ENCODE data around the gene TPSAB1. TPM values are rescaled to one million over a fixed set of nuclear protein-coding genes. Genes with fewer than 3 reads are reported as not detected.
A peak's percentile ranks its signal among the peaks of the same experiment; 100 is the strongest.

The TPSAB1 gene
- total RNA-seq, 2 donors from 2014 or later = 12.2 to 48.3 TPM

DNA sequence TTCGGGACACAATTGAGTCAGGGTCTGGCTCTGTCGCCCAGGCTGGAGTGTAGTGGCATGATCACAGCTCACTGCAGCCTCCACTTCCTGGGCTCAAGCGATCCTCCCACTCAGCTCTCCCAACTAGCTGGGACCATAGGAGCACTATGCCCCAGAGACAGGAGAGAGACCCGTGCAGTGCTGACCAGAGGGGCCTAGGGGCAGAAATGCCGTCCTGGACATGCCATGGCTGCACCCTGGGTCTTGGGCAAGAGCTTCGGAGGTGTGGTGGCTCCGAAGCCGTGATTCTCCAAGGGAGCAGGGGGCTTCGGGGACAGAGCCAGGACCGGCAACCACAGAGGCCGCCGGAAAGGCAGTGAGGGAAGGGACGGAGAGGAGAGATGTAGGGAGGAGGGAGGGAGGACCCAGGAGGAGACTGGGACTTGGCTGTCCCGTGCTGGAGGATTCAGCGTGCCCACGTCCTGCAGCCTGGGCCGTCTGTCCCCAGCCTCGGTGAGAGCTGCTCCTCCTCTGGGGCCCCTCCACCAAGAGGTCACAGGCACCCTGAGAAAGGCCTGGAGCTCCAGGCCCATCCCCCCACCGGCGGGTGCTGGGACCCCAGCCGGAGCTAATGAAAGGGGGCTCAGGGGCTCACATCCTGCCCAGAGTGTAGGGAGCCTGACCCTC lies 37.2 kb downstream of the TPSAB1 start:
- DNase-seq (ENCODE audit: low spot score) = no peak
- intact Hi-C loops (cut with DNase I) = no loop called here

DNA sequence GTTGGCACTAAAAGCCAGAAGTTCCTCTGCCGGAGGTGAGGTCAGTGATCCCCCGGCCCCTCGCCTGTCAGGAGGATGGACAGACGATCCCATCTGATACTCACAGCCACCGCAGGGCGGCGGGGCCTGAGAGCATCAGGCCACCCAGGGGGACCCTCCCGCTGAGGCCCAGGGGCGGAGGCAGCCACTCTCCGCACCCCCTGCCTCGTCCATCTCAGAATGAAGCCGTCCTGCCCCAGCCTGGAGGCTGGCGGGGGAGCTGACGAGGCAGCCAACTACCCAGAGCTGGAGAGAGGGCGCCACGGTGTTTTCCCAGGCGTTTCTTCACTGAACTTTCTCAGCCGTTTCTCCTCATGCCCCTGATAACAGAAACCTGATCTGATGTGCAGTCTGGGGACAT lies 38.0 kb downstream of the TPSAB1 start:
- intact Hi-C loops (cut with DNase I) = no loop called here
- DNase-seq (ENCODE audit: low spot score) = no peak

DNA sequence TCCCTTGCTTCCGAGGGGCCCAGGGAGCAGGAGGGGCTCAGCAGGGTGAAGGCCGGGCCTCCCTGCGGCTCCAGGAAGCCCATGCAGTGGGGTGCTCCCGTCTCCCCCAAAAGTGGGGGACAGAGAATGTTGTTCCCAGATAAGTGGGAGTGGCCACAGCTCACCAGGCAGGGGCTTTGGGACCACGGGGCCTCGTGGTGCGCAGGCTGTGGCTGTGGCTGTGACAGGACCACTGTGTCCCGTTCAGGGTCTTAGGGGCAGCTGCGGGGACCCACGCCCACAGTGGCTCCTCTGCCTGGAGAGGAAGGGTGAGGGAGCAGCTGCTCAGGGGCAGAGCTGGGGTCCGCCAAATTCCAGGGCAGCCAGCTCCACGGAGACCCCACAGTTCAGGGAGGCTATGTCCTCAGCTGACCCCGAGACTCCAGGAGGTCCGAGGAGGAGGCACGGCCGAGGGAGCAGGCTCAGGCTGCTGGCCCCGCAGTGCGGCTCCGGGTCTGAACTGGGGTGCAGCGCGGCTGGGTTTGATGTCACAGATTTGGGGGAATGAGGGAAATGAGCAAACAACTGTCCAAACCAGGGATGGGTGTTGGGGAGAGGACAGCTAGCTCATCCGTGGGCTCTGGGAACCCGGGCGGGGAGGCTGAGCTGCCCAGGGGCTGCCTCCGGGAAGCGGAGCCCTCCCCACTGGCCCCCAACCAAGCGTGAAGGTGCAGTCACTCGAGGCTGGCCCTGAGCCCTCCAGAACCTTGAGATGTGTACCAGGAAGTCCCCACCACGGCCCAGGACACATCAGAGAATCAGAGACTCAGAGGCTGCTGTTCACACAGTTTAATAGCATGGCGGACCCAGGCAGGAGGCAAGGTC lies 38.8 kb downstream of the TPSAB1 start:
- intact Hi-C loops (cut with DNase I) = no loop called here
- no peak for DNase-seq (ENCODE audit: low spot score)

DNA sequence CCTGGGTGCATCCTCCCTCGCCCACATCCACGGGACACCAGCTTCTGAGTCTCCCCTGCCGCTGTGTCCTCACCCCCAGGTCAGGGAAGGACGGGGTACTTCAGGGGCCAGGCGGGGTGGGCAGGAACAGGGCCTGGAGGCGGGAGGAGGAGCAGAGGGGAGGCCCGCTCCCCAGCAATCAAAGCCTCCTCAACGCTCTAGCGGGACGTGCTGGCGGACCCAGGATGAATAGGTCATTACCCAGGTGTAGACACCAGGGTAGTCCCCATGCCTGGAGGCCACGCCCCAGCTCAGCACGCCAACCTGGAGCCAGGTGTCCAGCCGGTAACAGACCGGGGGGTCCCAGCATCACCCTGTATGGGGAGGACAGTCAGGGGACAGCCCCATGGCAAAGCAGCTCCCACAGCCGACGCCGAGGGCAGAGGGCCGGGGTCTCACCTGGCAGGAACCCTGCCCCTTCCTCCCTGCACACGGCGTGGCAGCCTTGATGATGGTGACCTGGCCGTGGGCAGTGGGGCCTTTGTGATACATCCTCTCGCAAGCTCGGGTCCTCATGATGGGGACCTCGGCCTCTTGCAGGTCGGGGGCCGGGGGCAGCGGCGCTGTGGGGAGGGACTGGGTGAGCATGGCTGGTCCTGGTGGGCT lies 39.6 kb downstream of the TPSAB1 start:
- DNase-seq (ENCODE audit: low spot score) = no peak
- intact Hi-C loops (cut with DNase I) = no loop called here

- DNase-seq (ENCODE audit: low spot score) = no peak
- intact Hi-C loops (cut with DNase I) = no loop called here
Measured at GRCh38 chr16:1280783-1281182, 40.3 kb downstream of the TPSAB1 start.

GRCh38 chr16:1281517-1281916 lies 41.0 kb downstream of the TPSAB1 start:
- no peak for DNase-seq (ENCODE audit: low spot score)
- intact Hi-C loops (cut with DNase I) = no loop called here

DNA sequence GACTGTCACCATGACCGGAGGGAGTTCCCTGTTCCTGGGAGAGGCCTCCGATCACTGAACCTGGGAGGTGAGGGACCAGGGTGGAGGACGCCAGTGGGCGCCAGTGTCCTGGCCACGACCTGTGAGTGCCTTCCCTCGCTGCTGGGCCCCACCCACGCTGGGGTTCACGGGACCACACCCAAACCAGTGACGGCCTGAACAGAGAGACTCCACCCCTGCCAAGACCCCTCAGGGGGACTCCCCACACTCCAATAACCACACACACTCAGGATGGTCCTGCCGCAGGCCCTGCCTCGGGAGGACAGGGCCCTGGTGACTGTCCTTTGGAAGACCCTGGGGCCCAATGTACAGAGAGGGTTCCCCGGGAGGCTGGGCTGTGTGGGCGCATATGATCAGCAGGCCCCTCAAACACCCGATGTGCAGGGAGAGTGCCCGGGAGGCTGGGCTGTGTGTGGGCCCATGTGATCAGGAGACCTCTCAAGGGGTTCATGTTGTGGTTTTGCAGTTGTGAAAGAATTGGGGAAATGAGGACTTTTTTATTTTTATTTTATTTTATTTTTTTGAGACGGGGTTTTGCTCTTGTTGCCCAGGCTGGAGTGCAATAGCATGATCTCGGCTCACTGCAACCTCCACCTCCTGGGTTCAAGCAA lies 41.9 kb downstream of the TPSAB1 start:
- DNase-seq (ENCODE audit: low spot score) = no peak
- intact Hi-C loops (cut with DNase I) = no loop called here

DNA sequence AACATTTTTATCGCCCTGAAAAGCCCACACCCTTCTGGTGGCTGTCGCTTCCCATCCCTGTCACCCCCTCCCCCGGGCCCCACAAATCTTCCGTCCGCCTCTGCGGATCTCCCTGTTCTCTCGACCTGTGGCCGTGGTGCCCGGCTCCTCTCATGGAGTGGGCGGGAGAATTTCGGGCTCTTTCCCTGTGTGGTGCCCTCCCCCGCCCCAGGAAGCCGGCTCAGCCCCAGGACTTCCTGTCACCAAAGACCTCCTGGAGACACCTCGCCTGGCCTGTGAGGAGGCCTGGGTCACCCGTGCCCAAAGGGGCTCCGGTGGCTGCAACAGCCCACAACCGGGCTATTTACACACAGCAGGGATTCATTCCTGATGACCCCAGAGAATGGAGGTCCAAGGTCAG lies 42.8 kb downstream of the TPSAB1 start:
- peak; percentile 78 for DNase-seq (ENCODE audit: low spot score)
- intact Hi-C loops (cut with DNase I) = no loop called here

GRCh38 chr16:1283996-1284616 lies 43.6 kb downstream of the TPSAB1 start:
- intact Hi-C loops (cut with DNase I) = no loop called here
- no peak for DNase-seq (ENCODE audit: low spot score)

GRCh38 chr16:1285669-1286512 lies 45.4 kb downstream of the TPSAB1 start:
- intact Hi-C loops (cut with DNase I) = no loop called here
- DNase-seq (ENCODE audit: low spot score) = no peak

DNA sequence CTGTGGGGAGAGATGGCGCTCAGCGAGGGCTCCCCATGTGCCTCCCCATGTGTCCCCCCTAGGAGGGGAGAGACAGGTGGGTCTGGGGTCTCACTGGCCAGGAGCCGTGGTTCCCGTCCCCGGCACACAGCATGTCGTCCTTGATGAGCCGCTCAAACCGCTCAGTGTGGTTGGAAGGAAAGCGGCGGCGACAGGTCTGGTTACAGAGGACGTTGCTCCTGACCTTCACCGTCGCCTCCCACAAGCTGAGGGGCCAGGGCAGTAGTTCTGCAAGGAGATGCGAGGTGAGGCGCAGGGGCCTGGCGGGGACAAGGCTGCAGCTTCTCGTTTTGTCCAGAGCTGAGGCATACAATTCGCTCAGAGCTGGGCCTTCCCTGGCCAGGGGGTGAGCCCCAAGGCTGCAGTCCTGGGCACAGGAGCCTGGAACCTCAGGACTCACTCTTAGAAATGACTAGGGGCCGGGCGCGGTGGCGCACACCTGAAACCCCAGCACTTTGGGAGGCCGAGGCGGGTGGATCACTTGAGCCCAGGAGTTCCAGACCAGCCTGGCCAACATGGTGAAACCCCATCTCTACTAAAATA lies 46.1 kb downstream of the TPSAB1 start:
- peak; percentile 74 for DNase-seq (ENCODE audit: low spot score)
- intact Hi-C loops (cut with DNase I) = no loop called here

DNA sequence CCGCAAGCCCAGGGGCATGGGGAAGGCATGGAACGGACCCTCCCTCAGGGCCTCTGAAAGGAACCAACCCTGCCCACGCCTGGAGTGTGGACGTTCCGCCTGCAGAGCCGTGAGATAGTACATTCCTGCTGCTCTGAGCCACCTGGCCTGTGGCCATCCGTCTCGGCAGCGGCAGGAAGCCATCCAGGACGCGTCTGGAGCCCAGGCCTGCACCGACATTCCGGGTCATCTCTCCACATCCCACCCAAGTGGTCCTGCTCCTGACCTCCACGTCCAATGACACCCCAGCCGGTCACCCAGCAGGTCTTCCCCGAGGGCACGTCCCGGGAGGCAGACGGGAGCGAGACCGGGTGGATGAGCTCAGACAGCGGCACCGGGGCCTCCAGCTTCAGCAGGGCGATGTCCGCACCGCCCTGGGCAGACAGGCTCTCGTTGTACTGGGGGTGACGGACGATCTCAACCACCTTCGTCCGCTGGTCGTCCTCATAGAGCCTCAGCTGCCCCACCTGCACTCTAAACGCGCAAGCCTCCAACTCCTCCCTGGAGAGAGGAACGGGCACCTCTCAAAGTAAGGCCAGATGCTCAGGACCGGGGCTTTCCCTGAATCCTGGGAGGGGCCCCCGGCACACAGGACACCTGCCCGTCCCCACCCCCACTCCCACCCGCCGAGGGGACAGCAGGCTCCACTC lies 47.6 kb downstream of the TPSAB1 start:
- intact Hi-C loops (cut with DNase I) = no loop called here
- no peak for DNase-seq (ENCODE audit: low spot score)

- intact Hi-C loops (cut with DNase I) = no loop called here
- DNase-seq (ENCODE audit: low spot score) = no peak
Measured at GRCh38 chr16:1288813-1289476, 48.4 kb downstream of the TPSAB1 start.

- no peak for DNase-seq (ENCODE audit: low spot score)
- intact Hi-C loops (cut with DNase I) = no loop called here
Measured at GRCh38 chr16:1289477-1289866, 49.0 kb downstream of the TPSAB1 start.

DNA sequence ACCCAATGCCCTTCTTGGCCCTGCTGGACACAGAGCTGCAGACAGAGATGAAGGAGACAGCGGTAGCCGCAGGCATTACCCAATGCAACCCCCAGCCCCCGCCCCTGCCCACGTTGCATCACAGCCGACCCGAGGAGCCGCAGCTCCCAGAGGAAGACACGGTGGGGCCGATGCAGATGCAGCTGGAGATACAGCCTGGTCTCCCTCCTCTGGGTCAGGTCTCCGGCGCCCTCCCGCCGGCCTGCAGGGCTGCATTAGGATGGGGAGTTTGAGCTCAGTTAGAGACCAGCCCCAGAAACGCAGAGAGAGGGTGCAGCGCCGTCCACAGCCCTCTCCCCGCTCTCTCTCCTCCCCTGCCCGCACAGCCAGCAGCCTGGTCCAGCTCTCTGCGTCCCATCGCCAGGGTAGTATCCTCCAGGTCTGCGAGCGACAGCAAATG lies 49.6 kb downstream of the TPSAB1 start:
- peak; percentile 66 for DNase-seq (ENCODE audit: low spot score)
- intact Hi-C loops (cut with DNase I) = no loop called here

DNA sequence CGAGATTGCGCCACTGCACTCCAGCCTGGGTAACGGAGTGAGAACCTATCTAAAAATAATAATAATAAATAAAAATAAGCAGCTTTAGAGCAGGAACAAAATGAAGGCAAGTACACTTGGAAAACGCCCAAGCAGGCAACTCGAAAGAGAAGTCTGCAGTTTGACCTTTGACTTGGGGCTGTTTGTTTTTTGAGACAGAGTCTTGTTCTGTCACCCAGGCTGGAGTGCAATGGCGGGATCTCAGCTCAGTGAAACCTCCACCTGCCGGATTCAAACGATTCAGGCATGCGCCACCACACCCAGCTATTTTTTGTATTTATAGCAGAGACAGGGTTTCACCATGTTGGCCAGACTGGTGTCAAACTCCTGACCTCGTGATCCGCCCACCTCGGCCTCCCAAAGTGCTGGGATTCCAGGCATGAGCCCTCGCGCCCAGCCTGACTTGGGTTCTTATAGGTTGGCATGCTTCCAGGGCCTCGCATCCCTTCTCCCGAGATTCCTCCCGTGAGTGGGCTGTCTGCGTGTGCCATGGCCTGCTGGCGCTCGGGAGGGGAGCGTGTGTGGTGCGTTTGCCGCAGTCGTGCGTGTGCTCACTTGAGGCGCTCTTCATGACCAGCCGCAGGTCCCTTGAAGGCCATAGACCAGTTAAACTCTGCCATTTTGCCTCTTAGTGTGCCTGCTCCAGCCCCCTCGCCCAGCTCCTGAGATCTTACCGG lies 50.5 kb downstream of the TPSAB1 start:
- intact Hi-C loops (cut with DNase I) = no loop called here
- DNase-seq (ENCODE audit: low spot score) = no peak

- DNase-seq (ENCODE audit: low spot score) = no peak
- intact Hi-C loops (cut with DNase I) = no loop called here
Measured at GRCh38 chr16:1291576-1291974, 51.1 kb downstream of the TPSAB1 start.

Measured in posterior vena cava (tissue), 2 donors.